Muscle layer of colon (tissue), 2 donors: ENCODE data around the gene DSCAM.

Source experiments
- H3K27ac ChIP-seq: one replicate; pipeline ENCODE4 v1.7.0; 2013; ENCODE audit warnings: low read depth, mild to moderate bottlenecking, low read length, moderate library complexity
- H3K27me3 ChIP-seq, 2 donors: one replicate each; pipeline ENCODE4 v1.7.0; 2013; ENCODE audit warnings: low read length in 2 of 2, mild to moderate bottlenecking in 2 of 2; ENCODE audit not compliant: insufficient read depth in 2 of 2, control insufficient read depth in 1 of 2
- H3K36me3 ChIP-seq: one replicate; pipeline ENCODE4 v1.7.0; 2013; ENCODE audit warnings: mild to moderate bottlenecking, low read length; ENCODE audit not compliant: insufficient read depth
- H3K4me1 ChIP-seq: one replicate; pipeline ENCODE4 v1.7.0; 2013; ENCODE audit warnings: mild to moderate bottlenecking, low read length; ENCODE audit not compliant: insufficient read depth
- H3K4me3 ChIP-seq, 2 donors: one replicate each; pipeline ENCODE4 v1.7.0; 2013; ENCODE audit warnings: low read length in 2 of 2, low read depth in 1 of 2, mild to moderate bottlenecking in 1 of 2, moderate library complexity in 1 of 2
- H3K9ac ChIP-seq: one replicate; pipeline ENCODE4 v1.7.0; 2013; ENCODE audit warnings: low read length
- H3K9me3 ChIP-seq: one replicate; pipeline ENCODE4 v1.7.0; 2013; ENCODE audit warnings: mild to moderate bottlenecking, low read length
- donor health status: abdominal sarcoma.
- donor health status: Adenocarcinoma of cecum.

The DSCAM gene

DNA sequence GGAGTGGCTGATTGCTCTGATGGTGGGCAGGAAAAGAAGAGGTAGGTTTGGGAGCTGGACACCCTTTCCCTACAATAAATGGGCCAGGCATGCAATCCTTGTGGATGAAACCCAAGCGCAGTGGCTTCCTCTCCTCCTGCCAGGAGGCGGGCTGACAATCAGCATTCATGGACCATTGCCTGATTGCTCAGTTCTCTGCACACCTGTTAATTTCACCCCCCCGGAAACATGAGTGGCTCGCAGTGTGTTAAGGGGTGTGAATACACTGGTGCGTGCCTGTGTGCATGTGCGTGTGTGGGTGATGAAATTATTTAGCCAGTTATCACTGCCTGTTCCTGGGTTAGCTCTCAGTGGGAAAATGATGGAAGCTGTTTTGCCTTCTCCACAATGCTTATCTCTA, 669.0 kb downstream of the DSCAM start:
- no peak overlapping the region for H3K27ac ChIP-seq
- no peak overlapping the region for H3K4me3 ChIP-seq
- H3K9ac ChIP-seq, result no peak overlapping the region
- no peaks in the 10 kb centered on the region for H3K27me3 ChIP-seq
- H3K4me1 ChIP-seq, result no peaks in the 10 kb centered on the region
- no peaks in the 10 kb centered on the region for H3K36me3 ChIP-seq
- H3K9me3 ChIP-seq, result no peaks in the 10 kb centered on the region

DNA sequence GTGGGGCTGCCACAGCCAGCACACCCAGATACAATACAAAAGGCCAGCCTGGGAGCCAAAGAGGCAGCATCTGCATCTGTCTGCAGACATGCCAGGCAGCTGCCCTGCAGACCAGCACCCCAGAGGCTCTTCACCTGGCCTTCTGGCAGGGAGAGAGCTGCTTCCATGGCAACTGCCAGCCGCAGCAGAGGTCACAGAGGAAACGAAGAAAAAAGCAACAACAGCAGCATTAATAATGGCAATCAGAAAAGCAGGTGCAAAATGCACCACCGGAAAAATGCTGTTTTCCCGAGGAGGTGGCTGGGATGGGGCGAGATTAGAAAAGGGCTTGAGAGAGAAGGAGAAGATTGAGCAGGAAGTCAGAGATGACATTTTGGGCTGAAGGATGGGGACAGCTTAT, 670.2 kb downstream of the DSCAM start:
- H3K9me3 ChIP-seq, result no peaks in the 10 kb centered on the region
- no peak overlapping the region for H3K27ac ChIP-seq
- no peak overlapping the region for H3K9ac ChIP-seq
- no peaks in the 10 kb centered on the region for H3K36me3 ChIP-seq
- no peaks in the 10 kb centered on the region for H3K4me1 ChIP-seq
- no peak overlapping the region for H3K4me3 ChIP-seq
- H3K27me3 ChIP-seq, result no peaks in the 10 kb centered on the region

DNA sequence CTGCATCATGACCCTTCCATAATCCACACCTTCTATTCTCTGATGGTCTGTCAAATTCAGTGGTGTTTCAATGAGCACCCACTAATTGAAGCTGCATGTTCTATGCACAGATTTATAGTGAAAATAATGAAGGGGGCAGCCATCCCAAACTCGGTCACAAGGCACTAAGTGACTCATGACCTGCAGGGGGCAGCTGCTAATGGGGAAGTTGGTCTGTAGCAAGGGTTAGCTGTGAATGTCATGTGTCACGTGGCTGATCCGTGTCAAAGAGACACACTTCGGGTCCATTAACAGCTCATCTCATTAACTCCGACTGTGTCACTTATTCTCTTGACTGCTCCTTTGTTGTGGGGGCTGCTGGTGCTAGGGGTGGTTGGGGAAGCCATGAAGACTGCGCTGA, 673.1 kb downstream of the DSCAM start:
- no peak overlapping the region for H3K4me3 ChIP-seq
- H3K4me1 ChIP-seq, result no peaks in the 10 kb centered on the region
- H3K27ac ChIP-seq, result no peak overlapping the region
- H3K9me3 ChIP-seq, result no peaks in the 10 kb centered on the region
- H3K36me3 ChIP-seq, result no peaks in the 10 kb centered on the region
- H3K27me3 ChIP-seq, result no peaks in the 10 kb centered on the region
- no peak overlapping the region for H3K9ac ChIP-seq

DNA sequence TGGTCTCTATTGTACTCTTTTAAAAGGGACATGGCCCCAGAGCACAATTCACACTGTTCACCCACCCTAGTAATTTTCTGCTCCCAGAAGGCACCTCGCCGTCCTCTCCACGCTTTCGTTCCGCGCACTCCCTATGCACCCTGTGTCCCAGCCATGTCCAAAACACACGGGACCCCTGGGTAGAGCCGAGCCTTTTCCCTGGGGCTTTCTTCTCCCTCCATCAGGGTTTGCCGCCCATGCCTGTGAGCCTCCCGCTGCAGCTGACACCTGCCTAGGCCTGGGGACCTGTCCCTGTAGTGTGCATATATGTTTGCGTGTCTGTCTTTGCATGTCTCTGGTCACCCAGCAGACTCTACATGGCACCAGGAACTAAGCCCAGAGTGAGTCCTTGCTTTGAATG, 677.0 kb downstream of the DSCAM start:
- Histone ChIP-seq H3K27me3 (no peaks in the 10 kb centered on the region), H3K27ac (no peak overlapping the region), H3K9me3 (no peaks in the 10 kb centered on the region), H3K36me3 (no peaks in the 10 kb centered on the region), H3K9ac (no peak overlapping the region), H3K4me1 (no peaks in the 10 kb centered on the region), H3K4me3 (no peak overlapping the region)

DNA sequence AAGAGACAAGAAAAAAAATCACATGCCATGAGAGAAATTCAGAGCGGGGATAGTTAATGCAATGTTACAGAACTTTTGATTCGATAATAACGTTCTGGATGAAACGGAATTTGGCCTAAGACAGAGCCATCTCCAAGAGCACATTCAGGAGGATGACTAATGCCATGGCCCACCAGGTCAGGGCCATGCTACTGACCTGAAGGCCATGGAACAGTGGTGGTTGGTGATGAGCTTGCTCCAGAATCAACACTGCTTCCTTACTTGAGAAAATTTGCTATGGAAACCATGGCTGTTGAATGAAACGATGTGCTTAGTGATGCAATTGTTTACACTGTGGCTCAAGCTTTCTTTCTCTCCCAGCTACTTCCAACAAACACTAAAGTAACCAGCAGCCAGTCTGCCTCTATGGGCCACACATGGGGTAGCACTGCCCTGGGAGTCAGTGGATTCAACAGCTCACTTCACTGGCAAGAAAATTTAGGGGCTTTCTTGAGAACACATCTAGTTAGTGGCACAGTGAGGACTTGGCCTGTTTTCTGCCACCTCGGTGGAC, 680.6 kb downstream of the DSCAM start:
- H3K4me1 ChIP-seq, result no peaks in the 10 kb centered on the region
- no peak overlapping the region for H3K9ac ChIP-seq
- H3K4me3 ChIP-seq, result no peak overlapping the region
- H3K27ac ChIP-seq, result no peak overlapping the region
- no peaks in the 10 kb centered on the region for H3K9me3 ChIP-seq
- no peaks in the 10 kb centered on the region for H3K36me3 ChIP-seq
- H3K27me3 ChIP-seq, result no peaks in the 10 kb centered on the region

DNA sequence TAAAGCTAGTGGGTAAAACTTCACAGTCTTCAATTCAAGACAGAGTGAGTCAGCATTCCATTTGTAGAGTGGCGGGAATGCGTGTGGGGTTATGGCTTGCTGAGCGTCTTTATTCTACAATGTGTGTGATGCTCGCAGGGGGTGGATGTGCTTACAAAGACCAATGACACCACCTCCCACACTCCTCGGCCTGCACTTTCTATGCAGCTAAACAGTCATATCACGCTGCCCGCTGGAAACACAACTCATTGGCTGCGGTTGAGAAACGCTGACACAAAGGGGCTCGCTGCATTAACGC, 681.2 kb downstream of the DSCAM start:
- Histone ChIP-seq H3K27ac (no peak overlapping the region), H3K9ac (no peak overlapping the region), H3K4me3 (no peak overlapping the region), H3K36me3 (no peaks in the 10 kb centered on the region), H3K4me1 (no peaks in the 10 kb centered on the region), H3K27me3 (no peaks in the 10 kb centered on the region), H3K9me3 (no peaks in the 10 kb centered on the region)

DNA sequence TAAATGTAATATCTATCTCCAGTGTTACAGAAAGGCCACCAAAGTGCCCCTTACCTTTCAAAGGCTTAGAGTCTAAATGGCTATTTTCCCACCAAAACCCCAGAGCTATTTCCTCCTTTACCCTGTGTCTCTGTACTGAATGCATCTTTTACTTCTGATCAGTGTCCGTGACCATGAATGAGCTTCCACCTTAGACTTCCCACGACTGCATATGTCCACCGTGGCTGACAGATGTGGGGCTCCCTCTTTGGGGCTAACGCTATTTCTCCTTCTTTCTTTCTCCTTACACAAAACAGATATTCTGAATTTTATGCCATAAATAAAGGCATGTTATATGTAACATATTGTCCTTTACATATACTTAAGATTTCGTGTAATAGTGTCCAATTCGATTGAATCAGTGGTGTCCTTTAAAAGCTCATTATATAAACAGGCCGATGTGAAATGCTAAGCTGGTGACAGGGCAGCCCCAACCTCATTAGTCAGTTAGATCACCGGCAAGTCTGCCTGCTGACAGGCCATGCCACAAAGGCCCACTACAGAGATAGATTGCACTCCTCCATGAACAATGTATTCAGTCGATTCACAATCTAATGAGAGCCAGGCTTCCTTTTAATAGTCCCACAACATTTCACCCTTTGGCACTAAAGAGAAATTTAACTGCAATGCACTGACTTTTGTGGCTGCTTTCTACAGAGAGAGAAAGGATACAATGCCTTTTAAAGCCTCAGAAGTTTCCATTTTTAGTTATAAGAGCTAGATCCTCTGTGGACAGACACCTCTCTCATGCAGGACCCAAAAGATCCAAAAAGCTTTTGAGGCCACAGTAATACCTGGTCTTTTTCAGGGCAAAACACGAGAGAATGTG, 681.8 kb downstream of the DSCAM start:
- no peaks in the 10 kb centered on the region for H3K36me3 ChIP-seq
- no peaks in the 10 kb centered on the region for H3K4me1 ChIP-seq
- no peak overlapping the region for H3K9ac ChIP-seq
- H3K27me3 ChIP-seq, result no peaks in the 10 kb centered on the region
- H3K4me3 ChIP-seq, result no peak overlapping the region
- H3K9me3 ChIP-seq, result no peaks in the 10 kb centered on the region
- H3K27ac ChIP-seq, result no peak overlapping the region

DNA sequence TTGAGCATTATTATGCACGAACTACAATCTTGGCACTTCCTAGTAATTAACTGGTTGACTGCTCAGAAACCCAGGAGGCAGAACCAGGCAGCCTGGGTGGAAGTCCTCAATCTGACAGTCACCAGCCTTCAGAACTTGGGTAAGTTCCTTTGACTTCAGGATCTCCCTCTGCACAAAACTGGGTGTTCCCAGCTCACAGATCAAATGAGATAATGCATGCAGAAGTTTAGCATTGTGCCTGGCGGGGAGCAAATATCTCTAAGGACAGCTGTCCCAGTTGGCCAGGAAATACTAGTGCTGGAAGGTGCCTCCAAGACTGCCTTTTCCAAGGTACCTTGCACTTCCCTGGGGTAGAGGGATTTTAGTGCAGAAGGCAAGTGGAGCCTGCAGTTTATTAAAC, 684.9 kb downstream of the DSCAM start:
- Histone ChIP-seq H3K9ac (no peak overlapping the region), H3K9me3 (no peaks in the 10 kb centered on the region), H3K4me3 (no peak overlapping the region), H3K27ac (no peak overlapping the region), H3K36me3 (no peaks in the 10 kb centered on the region), H3K4me1 (no peaks in the 10 kb centered on the region), H3K27me3 (no peaks in the 10 kb centered on the region)

DNA sequence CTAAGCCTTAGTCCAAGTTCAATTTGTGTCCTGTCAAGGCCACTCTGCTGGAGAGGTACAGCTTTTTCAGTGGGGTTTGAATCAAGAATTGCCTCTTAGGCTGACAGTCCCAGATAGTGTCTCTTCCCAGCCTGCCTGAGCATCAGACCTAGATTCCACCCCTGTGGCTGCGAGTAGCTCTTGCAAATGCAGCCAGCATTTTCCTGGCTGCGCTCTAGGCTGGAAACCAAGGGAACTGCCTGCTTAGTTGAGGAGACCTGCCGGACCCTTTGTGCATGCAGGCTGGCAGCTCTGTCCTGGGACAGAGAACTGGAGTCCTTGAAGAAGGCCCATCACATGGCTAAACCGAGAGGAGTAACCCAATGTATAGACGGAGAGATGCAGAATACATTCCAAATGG, 686.0 kb downstream of the DSCAM start:
- no peaks in the 10 kb centered on the region for H3K36me3 ChIP-seq
- H3K27ac ChIP-seq, result no peak overlapping the region
- H3K9me3 ChIP-seq, result no peaks in the 10 kb centered on the region
- no peaks in the 10 kb centered on the region for H3K27me3 ChIP-seq
- H3K9ac ChIP-seq, result no peak overlapping the region
- H3K4me3 ChIP-seq, result no peak overlapping the region
- no peaks in the 10 kb centered on the region for H3K4me1 ChIP-seq

DNA sequence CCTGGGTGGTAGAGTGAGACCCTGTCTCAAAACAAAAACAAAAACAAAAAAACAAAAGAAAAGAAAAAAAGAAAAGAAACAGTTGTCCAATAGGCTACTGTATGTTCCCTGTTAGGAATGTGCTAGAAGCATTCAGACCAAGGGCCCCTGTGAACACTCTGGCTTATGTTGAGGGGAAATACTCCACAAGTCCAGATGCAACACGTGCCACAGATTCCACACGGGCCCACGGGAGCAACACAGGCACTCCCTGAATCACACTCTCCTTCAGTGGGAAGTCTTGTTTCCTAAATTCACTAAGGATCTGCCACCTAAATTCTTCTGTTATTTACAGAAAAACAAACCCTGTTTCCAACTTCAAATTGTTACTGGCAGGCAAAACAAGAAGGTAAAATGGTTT, 688.6 kb downstream of the DSCAM start:
- Histone ChIP-seq H3K4me1 (no peaks in the 10 kb centered on the region), H3K27ac (no peak overlapping the region), H3K36me3 (no peaks in the 10 kb centered on the region), H3K27me3 (no peaks in the 10 kb centered on the region), H3K9ac (no peak overlapping the region), H3K4me3 (no peak overlapping the region), H3K9me3 (no peaks in the 10 kb centered on the region)

DNA sequence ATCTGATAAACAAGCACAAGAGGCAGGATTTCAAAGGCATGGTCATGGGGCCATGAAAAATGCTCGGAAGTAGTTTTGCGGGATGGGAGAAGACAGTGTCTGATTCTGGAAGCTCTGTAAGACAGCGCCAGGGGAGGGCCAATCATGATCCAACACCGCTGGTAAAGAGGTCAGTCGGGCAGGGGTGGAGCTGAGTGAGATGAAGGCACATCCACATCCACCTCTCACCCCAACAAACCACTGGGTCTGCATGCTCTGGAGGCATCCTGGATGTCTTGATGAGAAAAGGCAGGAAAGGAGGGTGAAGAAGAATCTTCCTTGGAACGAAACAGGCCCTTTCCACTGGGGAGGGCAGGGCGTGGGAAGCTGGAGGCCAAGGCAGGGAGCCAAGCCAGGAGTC, 691.4 kb downstream of the DSCAM start:
- Histone ChIP-seq H3K27ac (no peak overlapping the region), H3K36me3 (no peaks in the 10 kb centered on the region), H3K9me3 (no peaks in the 10 kb centered on the region), H3K27me3 (no peaks in the 10 kb centered on the region), H3K4me1 (no peaks in the 10 kb centered on the region), H3K4me3 (no peak overlapping the region), H3K9ac (no peak overlapping the region)

DNA sequence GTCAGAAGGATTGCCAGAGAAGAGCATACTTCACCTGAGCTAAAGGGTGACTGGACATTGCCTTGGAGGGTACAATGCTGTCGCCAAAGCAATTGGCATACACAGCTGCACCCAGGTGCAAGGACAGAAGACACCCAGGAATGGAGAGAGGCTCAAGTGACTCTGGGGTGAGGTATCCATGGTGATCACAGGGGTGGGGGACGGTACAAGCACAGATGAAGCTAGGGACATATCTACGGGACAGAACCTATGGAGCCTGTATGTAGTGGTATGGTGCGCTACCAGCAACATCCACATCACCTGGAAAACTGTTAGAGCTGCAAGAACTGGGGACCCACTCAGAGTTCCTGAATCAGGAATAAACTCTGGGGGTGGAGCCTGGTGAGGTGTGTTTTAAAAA, 693.6 kb downstream of the DSCAM start:
- no peak overlapping the region for H3K4me3 ChIP-seq
- H3K36me3 ChIP-seq, result no peaks in the 10 kb centered on the region
- H3K27me3 ChIP-seq, result no peaks in the 10 kb centered on the region
- H3K4me1 ChIP-seq, result no peaks in the 10 kb centered on the region
- H3K9ac ChIP-seq, result no peak overlapping the region
- no peaks in the 10 kb centered on the region for H3K9me3 ChIP-seq
- H3K27ac ChIP-seq, result no peak overlapping the region
